HK-2 (cell line): ENCODE measurements around the gene ATF3.

Source experiments
- DNase-seq: peaks from one replicate; pipeline ENCODE4 v3.0.0-alpha.2; 2018; ENCODE audit not compliant: unreplicated experiment

Gene ATF3

DNA sequence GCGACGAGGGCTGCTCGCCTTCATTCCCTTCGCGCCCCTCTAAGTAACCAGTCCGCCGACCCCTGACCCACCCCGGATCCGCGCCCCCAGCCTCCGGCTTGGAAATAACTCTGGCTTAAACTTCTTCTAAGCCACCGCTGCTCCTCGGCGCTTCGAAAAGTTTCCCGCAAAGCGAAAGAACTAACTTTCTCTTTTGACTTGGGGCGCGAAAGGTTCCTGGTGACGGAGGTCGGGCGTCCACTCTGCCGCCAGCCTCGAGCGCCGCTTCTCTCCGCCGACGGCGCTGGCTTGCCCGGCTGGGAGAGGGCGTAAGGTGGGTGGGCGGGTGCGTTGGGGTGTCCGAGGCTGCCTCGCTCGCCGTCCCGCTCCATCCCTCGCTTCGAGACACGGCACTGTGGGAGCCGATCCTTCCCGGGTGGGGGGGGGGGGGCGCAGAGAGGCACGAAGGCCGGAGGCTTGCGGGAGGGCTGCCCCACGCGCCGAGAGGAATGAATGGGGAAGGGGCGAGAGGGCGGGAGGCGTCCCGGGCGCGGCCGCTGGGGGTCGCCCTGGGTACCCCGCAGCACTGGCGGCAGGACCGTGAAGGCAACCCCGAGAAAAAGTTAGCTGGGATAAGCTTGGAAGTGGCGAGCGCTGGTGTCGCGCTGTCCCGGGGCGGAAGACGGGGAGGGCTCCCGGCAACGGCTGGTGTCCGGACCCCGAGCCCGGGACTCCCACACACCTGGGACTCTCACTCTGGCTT, 569 bp downstream of the ATF3 start:
- DNase-seq, result peak; percentile 72

DNA sequence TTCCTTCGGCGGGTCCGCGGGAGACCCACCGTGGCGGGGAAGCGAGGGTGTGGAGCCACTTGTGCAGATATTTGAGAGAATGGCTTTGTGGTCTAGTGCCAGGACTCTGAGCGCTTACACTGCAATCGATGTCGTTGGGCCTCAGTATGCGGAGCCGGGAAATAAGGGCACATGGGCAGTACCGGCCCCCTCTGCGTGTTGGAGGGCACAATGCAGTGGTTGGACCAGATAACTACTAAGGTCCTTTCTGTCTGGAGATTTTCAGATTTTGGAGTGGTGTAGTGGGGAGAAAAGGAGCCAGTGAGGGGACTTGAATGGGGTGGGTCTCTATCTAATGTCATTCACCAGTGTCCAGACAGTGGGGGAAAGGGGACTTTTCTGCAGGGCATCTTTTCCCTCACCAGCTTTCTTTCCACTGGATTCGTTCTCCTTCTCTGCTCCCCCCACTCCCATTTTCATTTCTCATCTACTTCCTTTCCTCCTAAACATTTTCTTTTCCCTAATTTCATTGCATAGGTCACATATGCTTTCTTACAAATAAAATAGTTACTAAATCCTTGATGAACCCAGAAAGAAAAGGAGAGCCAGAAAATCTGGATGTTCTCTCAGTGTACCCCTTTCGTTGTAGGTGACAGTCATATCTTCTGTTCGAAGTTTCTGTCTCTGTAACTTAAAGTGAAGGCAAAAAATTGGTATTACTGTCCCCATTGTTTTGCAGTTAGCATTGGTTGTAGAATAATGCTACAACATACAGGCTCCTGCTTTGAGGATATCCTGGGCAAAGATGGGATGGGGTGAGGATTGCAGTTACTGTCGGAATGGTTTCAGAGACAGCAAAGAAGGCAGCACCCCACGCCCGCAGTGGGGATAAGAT, 1.4 kb downstream of the ATF3 start:
- peak; percentile 57 for DNase-seq

DNA sequence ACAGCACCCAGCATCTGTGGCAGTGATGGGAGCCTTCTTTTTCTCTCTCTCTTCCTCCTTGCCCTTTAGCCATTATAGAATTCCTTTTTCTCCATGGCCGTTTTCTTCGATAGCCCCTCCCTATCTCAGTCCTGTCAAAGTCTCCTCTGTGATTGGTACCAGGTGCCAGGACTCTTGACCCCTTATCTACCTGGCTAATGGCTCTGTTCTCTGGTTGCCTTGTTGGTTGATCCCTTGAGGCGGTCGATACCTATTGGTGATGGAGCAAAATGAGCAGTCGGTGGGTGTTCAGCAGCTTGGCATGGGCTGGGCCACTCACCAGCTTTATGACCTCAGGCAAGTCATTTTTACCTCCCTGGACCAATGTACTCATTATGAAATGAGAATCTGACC, 2.0 kb downstream of the ATF3 start:
- DNase-seq, result no peak

DNA sequence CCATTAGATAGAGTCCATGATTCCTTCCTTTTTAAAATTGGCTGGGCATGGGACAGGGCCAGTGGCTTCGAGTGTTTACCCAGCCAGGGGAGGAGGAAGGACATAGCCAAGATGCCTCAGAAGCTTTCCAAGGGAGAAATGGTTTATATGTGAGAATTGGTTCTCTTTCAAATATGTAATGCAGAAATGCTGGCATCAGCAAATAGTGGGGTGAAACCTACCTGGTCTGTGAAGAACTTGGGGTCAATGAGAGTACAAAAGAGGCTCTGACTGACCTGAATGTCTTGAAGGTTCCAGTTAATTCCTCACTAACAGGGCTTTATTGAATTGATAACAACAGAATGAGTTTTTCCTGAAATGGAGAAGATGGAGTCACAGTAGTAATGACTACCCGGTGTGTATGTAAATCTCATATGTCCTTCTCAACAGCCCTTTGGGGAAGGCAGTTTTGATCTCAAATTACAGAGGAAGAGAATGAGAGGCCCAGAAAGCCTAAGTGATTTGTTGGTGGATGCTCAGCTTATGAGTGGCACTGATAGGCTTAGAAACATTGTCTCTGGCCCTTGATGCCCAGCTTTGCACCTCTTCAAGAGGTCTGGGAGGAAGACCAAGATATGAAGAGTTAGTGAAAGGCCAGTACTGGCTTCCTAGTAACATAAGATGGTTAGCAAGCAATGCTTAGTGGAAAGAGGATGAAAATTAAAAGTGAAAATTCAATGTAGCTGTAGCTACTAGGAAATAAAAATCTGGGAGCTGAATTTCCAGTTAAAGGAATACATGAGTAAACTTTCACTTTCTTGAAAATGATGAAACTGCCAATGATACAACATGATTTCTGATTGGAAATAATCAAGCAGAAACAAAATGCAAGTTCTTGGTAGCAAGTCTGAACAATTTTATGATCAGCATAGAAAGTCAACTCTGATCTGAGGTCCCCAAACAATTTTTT, 2.7 kb downstream of the ATF3 start:
- DNase-seq, result no peak

DNA sequence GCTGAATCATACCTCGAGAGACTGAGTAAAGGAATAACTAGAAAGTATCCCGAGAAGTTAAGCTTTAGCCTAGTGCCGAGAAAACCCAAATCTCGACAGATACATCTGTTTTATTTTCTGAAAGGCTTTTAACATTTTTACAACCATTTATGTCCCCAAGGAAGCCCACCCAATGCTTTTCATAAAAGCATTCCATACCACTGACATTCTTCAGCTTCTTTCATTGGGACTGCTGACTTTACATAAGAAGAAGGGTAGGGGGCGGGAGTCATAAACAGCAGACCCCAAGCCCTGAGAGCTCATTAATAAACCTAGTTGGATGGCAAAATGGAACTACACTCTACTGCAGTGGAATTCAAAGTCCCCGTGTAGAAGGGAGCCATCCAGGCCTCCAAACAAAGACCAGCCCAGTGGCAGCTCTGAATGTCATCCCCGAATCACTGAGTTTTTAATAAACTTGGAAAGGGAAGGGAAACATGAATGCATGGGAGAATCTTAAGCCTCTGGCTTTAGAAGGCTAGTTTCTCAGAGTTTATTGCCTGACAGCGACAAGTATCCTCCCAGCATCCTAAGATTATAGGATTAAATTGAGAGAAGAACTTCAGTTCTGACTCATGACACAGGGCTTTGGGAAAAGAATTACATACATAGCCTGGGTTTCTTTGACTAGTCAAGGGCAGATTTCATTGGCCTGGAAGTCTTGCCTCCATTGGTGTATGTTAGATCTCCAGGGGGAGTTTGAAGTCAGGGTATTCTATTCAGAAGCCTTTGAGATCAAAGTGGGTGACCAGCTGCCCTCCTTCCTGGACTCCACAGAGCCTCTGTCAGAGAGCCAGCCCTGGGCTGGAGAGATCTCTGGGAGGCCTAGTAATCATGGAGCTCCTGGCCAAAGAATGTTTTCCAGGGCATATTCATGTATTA, 3.7 kb downstream of the ATF3 start:
- DNase-seq, result no peak

DNA sequence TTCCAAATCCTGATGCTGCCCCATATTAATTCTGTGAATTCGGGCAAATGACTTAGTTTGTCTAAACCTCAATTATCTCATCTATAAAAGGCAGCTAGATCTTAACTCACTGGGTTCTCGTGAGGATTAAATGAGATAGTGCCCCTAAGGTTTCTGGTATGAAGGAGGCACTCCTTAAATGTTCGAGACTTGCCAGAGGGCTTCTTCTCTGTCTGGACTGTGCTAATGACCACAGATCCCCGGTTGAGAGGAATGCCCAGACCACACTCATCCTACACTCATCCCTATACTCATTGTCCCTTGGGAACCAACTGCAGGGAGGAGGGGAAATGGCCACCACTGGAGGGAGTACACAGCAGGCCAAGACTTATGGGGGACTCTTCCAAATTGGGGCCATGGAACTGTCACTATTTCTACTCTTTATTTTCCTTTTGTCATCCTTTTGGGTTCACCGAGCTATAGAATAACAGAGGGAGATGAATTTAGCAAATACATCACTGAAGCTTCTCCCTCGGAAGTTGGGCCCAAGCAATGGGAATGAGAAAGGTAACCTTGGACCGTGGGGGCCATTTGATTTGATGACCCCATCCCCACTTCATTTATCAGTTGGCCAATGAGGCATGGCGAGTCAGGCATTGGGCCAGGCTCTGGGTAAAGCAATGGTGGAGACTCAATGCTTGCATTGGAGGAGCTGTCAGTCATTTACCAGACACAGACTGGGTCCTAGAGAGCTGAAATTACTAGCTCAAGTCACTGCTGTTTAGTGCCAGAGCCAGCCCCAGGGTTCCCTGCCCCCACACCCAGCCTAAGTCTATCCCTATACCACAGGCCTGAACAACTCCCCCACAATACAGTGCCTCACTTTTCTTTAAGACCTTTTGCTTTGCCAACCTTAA, 5.1 kb downstream of the ATF3 start:
- no peak for DNase-seq

DNA sequence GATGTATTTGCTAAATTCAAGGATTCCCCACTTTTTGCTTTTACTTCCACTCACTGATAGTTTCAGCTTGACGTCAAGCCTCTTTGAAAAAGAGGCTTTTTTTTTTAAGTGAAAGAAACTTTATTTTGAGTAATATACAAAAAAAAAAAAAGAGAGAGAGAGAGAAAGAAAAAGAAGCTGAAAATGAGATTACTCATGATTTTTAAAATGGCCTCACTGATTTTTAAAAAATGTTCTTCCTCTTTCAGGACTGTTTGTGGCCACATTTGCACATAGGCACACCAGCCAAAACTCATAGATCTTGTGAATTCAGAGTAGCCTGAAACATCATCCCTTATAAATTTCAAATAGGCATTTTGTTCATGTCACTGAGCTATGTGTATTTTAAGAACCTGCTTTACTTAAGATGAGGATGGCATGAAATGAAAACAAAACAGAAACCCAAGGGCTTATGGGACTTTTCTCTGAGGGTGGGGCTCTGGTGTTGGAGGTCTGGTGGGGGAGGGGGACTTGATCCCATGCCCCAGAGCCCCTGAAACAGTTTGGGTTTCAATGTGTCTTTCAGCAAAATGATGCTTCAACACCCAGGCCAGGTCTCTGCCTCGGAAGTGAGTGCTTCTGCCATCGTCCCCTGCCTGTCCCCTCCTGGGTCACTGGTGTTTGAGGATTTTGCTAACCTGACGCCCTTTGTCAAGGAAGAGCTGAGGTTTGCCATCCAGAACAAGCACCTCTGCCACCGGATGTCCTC, 6.1 kb downstream of the ATF3 start:
- no peak for DNase-seq

DNA sequence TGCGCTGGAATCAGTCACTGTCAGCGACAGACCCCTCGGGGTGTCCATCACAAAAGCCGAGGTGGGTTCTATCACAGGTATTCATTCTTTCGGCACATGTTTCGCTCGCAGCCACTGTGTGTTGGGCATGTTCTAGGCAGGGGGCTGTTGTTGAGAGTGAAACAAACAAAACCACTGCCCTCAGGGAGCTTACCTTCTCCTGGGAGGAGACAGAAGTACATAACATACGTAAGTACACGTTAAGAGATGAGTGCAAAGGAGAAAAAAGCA, 6.6 kb downstream of the ATF3 start:
- DNase-seq, result no peak

DNA sequence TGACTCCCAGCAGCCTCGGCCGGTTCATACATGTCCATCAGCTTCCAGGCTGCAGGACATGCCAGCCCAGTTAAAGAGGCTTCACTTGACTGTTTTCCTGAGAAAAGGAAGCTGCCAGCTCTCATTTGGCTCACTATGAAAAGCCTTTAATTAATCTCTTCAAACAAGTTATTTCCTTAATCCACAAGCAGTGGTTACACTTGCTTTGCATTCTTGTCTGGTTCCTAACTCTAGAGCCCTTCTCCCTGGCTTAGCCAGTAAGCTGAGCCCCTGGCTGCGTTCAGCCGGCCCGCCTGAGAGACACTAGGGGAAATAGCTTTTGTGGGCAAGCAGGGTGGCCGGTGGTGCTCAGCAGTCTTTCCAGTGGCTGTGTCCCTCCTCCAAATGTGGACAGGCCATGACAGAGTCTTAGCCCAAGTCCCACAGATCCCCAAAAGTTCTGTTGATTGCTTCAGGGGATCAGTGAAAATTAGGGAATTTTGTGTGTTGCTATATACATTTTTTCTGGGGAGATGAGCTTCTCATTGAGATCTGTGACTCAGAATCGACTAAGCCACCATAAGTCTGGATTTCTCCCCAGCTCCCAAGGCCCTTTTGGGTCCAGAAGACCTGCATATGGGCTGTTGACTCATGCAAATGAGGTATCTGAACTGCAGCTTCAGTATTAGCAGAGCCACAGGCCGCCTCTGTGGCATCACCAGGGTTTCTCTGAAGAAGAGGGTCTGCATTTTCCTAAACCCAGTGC, 10.1 kb downstream of the ATF3 start:
- no peak for DNase-seq

DNA sequence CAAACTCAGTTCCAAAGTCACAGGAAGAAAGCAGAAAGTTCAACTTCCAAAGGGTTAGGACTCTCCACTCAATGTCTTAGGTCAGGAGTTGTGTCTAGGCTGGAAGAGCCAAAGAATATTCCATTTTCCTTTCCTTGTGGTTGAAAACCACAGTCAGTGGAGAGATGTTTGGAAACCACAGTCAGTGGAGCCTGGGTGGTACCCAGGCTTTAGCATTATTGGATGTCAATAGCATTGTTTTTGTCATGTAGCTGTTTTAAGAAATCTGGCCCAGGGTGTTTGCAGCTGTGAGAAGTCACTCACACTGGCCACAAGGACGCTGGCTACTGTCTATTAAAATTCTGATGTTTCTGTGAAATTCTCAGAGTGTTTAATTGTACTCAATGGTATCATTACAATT, 11.7 kb downstream of the ATF3 start:
- DNase-seq, result no peak

DNA sequence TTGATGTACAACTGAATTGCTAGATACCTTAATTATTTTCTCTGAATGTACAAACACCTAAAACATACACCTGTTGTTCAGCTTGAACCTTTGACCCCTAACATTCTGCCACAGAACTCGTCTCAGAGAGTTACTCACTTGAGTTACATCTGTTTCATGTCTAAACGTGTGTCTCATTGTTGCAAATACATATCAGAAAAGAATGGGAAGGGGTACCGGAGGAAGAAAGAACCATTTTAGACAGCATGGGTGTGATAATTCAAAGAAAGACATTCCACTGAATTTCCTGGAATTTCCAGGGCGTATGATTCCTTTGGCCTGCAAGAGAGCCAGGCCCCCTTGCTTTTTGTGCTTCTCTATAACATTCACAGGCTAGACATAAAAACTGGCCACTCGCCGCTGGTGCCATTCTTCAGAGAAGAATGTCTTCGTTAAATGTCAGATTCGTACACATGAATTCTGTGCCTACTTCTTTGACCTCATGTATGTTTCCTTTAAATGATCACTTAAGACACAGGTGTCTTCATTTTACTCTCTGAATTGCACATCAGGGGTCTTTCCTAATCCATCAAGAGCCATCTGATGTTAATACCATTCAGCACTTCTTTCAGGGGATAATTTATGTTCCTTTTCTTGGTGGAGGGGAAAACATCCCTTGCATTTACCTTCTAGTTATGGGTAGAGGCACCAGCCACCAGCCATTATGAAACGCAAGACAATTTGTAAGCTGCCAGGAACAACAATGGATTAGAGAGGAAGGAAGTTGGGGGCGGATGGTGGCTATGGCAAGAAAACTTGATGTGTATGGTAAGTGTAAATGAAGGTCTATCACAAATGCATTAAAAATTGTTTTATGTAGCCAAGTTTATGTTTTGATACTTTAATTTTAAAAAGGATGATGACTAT, 12.7 kb downstream of the ATF3 start:
- DNase-seq, result no peak

DNA sequence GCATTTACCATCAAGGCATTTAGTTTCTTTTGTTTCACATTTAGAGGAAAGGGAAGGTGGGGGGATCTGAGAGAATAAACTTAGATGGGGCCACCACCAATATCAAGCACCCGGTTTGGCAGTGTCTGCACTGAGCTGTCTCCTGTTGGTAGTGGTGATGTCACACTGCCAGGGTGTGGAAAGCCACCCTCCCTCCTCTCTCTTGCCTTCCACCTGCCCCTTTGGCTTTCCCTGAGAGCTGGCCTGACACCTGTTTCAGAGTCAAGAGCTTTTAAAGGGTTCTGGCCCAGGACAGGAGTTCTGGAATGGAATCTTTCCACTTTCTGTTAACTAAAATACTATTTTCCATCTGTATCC, 13.4 kb downstream of the ATF3 start:
- DNase-seq, result no peak

DNA sequence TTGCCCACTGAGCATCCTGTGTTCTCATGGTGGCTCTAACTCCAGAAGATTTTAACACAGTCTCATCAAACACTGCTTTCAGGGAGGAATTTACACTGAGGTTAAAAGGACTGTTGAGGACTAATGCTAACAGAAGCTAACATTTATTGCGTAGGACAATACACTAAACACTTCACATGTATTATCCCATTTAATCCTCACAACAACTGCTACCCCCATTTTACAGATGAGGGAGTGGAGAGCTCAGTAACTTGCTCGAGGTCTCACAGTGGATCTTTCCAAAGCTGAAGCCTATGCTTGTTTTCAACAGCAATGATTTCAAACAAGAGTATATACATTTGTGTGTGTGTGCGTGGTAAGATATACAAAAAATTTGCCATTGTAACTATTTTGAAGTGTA, 13.9 kb downstream of the ATF3 start:
- DNase-seq, result no peak

DNA sequence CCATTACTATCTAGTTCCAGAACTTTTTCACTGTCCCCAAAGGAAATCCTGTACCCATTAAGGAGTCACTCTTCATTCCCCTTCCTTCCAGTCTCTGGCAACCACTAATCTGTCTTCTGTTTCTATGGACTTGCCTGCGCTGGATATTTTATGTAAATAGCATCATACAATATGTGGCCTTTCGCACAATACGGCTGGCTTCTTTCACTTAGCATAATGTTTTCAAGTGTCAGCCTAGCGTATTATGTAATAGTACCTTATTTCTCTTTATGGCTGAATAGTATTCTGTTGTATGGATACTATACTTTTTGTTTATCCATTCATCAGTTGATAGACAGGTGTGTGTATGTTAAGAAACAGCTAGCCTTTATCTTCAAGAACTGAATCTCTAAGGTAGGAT, 14.3 kb downstream of the ATF3 start:
- no peak for DNase-seq

DNA sequence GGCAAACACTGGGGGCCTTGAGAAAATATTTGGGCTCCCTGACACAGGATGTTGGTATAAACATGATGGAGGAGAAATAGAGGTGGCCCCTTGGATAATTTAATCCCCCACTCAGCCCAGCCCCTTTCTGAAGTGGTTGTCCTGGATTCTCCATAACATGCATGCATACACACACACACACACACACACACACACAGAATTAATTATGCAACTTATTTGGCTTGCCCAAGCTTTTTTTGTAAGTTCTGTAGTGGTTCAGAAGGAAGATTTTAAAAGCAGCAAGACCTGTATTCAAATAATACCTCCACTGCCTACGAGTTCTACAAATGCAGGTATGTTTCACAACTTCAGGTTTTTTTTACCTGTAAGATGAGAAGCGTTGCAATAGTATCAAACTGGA, 15.0 kb downstream of the ATF3 start:
- DNase-seq, result no peak

DNA sequence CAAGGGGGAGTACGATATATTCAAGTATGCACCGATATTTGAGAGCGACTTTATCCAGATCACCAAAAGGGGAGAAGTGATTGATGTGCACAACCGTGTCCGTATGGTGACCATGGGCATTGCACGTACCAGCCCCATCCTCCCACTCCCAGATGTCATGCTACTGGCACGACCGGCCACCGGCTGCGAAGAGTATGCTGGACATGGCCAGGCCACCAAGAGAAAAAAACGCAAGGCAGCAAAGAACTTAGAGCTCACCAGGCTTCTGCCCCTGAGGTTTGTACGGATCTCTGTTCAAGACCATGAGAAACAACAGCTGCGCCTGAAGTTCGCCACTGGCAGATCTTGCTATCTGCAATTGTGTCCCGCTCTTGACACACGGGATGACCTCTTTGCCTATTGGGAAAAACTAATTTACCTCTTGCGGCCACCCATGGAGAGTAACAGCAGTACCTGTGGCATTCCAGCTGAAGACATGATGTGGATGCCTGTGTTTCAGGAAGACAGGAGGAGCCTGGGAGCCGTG, 16.5 kb downstream of the ATF3 start:
- no peak for DNase-seq

DNA sequence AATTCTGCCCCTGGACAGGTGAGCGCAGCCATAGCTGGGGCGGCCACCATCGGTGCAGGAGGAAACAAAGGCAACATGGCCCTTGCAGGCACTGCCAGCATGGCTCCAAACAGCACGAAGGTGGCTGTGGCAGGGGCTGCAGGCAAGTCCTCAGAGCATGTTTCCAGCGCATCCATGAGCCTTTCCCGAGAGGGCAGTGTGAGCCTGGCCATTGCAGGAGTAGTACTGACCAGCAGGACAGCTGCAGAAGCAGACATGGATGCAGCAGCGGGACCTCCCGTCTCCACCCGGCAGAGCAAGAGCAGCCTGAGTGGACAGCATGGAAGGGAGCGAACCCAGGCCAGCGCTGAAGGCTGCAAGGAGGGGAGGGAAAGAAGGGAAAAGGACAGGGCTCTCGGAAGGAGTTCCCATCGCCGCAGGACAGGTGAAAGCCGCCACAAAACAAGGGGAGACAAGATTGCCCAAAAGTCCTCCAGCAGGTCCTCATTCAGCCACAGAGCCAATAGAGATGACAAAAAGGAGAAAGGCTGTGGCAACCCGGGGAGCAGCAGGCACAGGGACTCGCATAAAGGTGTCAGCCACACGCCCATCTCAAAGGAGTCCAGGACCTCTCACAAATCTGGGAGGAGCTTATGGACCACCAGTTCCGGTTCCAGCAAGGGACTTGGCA, 17.4 kb downstream of the ATF3 start:
- no peak for DNase-seq
